ENCODE data around the gene MYO19. TPM values are rescaled to one million over a fixed set of nuclear protein-coding genes. Genes with fewer than 3 reads are reported as not detected.

The MYO19 gene, protein sequence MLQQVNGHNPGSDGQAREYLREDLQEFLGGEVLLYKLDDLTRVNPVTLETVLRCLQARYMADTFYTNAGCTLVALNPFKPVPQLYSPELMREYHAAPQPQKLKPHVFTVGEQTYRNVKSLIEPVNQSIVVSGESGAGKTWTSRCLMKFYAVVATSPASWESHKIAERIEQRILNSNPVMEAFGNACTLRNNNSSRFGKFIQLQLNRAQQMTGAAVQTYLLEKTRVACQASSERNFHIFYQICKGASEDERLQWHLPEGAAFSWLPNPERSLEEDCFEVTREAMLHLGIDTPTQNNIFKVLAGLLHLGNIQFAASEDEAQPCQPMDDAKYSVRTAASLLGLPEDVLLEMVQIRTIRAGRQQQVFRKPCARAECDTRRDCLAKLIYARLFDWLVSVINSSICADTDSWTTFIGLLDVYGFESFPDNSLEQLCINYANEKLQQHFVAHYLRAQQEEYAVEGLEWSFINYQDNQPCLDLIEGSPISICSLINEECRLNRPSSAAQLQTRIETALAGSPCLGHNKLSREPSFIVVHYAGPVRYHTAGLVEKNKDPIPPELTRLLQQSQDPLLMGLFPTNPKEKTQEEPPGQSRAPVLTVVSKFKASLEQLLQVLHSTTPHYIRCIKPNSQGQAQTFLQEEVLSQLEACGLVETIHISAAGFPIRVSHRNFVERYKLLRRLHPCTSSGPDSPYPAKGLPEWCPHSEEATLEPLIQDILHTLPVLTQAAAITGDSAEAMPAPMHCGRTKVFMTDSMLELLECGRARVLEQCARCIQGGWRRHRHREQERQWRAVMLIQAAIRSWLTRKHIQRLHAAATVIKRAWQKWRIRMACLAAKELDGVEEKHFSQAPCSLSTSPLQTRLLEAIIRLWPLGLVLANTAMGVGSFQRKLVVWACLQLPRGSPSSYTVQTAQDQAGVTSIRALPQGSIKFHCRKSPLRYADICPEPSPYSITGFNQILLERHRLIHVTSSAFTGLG
- total RNA-seq, result 20.9 TPM

DNA sequence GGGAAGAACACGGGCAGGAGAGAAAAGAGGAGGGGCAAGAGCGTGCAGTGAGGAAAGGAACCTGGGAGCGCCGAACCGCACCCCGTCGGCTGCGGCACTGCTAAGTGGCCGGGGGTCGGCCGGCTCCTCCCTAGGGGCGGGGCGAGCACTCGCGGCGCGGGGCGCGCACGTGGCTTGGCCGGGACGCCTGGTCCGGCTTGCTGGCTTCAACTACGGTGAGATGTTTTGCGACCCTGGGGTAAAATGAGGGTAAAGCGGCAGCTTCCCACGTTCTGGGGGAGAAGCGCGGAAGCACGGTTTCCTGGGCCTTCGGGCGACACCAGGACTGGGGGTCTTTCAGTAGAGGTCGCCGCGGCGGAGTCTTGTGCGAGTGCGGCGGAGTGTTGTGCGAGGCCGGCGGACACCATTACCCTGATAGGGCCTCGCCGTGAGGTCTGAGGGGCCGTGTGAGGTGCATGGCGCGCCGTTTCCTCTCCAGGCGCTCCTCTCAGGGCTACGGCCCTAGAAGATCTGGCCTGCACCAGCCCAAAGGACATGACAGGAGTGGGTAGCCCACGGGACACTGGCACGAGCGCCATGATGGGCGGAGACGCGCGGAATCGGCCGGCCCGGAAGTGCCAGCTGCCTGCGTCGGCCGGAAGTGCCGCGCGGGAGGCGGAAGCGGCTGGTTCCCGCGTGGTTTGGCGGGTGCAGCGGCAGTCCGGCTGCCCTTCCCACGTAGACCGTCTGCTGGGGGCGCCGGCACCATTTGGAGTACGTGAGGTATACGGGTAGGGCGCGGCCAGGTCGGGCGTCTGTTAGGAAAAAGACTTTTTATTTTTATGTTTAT is at the start of gene MYO19, which contains the start of gene PIGW:
Gene MYO19 (minus strand): TSS at position 29 of the 829 bp plus-strand sequence. CDS start 2,330 bp downstream, outside the sequence.
Gene PIGW (plus strand): TSS at position 148 of the 829 bp plus-strand sequence. CDS start 2,115 bp downstream, outside the sequence.
- H3K4me1 ChIP-seq (ENCODE audit: control insufficient read depth in 3 of 3, insufficient read depth in 3 of 3, low read length in 3 of 3), result peaks cover 12 to 30% (median 14%) of the 10 kb centered on the region in 3 donors
- H3K27ac ChIP-seq (ENCODE audit: low read depth, low read length), result peak within 1 kb of the TSS; percentile 99
- H3K27me3 ChIP-seq (ENCODE audit: control insufficient read depth in 3 of 3, insufficient read depth in 3 of 3, low read length in 3 of 3), result no peaks in the 10 kb centered on the region
- no peaks in the 10 kb centered on the region for H3K9me3 ChIP-seq (ENCODE audit: control insufficient read depth in 3 of 3, low read length in 3 of 3)
- peaks cover 19 to 36% (median 22%) of the 10 kb centered on the region in 3 donors for H3K36me3 ChIP-seq (ENCODE audit: control insufficient read depth in 3 of 3, insufficient read depth in 3 of 3, low read length in 3 of 3)
- H3K4me3 ChIP-seq (ENCODE audit: low read length in 3 of 3), result peak within 1 kb of the TSS; percentile 92 to 99 (median 98)
- peak within 1 kb of the TSS; percentile 97 to 100 (median 99) for H3K9ac ChIP-seq (ENCODE audit: low read depth in 1 of 3, low read length in 3 of 3)

DNA sequence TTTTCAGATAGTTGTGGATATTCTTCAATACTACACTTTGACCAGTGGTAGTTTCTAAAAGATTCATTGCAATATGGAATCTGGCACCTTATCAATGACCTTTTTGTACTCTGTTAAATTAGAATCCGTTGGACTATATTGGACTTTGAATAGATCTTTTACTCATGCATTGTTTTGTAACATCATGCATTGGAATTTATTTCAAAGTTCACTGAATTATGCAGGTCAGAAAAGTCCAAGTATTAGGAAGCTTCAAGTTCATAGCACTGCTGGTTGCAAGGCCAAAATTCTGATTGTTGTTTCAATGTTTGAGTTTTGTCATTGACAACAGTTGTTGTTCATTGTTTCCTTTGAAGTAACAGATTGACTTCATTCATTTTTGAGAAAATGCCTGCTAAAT is 49.1 kb upstream of the MYO19 start:
- Histone ChIP-seq H3K27ac (ENCODE audit: low read depth, low read length) (no peak overlapping the region), H3K4me1 (ENCODE audit: control insufficient read depth in 3 of 3, insufficient read depth in 3 of 3, low read length in 3 of 3) (no peaks in the 10 kb centered on the region), H3K9ac (ENCODE audit: low read depth in 1 of 3, low read length in 3 of 3) (no peak overlapping the region), H3K27me3 (ENCODE audit: control insufficient read depth in 3 of 3, insufficient read depth in 3 of 3, low read length in 3 of 3) (no peaks in the 10 kb centered on the region), H3K36me3 (ENCODE audit: control insufficient read depth in 3 of 3, insufficient read depth in 3 of 3, low read length in 3 of 3) (peaks cover 33 to 63% (median 47%) of the 10 kb centered on the region in 3 donors), H3K4me3 (ENCODE audit: low read length in 3 of 3) (no peak overlapping the region), H3K9me3 (ENCODE audit: control insufficient read depth in 3 of 3, low read length in 3 of 3) (no peaks in the 10 kb centered on the region)

DNA sequence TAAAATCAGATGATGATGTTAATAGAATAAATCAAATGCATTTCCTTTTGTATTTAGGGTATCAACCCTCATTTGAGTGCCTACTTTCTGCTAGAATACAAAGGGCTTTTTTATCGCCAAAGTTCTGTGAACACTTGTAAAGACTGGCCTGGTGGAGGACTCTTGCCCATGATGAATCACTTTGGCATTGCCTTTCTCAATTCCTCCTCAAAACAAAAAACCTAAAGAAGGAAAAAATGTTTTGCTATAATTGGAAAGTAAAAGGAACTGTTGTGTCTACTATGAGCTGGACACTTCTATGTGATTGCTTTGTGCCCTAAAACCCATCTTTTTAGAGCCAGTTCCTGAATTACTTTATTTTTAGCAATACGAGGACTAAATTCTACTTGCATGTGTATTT is 44.0 kb upstream of the MYO19 start:
- peaks cover 24 to 45% (median 41%) of the 10 kb centered on the region in 3 donors for H3K36me3 ChIP-seq (ENCODE audit: control insufficient read depth in 3 of 3, insufficient read depth in 3 of 3, low read length in 3 of 3)
- H3K27me3 ChIP-seq (ENCODE audit: control insufficient read depth in 3 of 3, insufficient read depth in 3 of 3, low read length in 3 of 3), result no peaks in the 10 kb centered on the region
- no peak overlapping the region for H3K4me3 ChIP-seq (ENCODE audit: low read length in 3 of 3)
- no peak overlapping the region for H3K27ac ChIP-seq (ENCODE audit: low read depth, low read length)
- no peaks in the 10 kb centered on the region for H3K4me1 ChIP-seq (ENCODE audit: control insufficient read depth in 3 of 3, insufficient read depth in 3 of 3, low read length in 3 of 3)
- no peaks in the 10 kb centered on the region for H3K9me3 ChIP-seq (ENCODE audit: control insufficient read depth in 3 of 3, low read length in 3 of 3)
- H3K9ac ChIP-seq (ENCODE audit: low read depth in 1 of 3, low read length in 3 of 3), result no peak overlapping the region

DNA sequence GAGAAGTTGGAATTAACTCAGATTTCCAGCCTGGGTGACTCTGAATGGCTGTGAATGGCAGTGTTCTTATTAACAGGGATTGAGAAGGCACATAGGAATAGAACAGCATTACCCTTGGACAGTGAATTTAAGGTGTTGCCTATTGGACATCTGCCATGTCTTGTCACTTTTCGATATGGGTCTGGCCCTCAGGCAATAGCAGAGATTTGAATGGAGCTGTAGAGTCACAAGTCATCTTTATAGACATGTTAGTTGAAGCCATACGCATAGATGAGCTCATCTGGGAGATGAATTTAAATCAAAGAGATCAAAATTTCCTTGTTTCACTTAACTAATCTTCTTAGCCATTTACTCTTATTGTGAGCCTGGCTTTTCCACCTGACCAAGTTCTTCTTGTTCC is 42.1 kb upstream of the MYO19 start:
- Histone ChIP-seq H3K27me3 (ENCODE audit: control insufficient read depth in 3 of 3, insufficient read depth in 3 of 3, low read length in 3 of 3) (no peaks in the 10 kb centered on the region), H3K9ac (ENCODE audit: low read depth in 1 of 3, low read length in 3 of 3) (no peak overlapping the region), H3K36me3 (ENCODE audit: control insufficient read depth in 3 of 3, insufficient read depth in 3 of 3, low read length in 3 of 3) (peaks cover 21 to 41% (median 38%) of the 10 kb centered on the region in 3 donors), H3K4me1 (ENCODE audit: control insufficient read depth in 3 of 3, insufficient read depth in 3 of 3, low read length in 3 of 3) (no peaks in the 10 kb centered on the region), H3K9me3 (ENCODE audit: control insufficient read depth in 3 of 3, low read length in 3 of 3) (no peaks in the 10 kb centered on the region), H3K4me3 (ENCODE audit: low read length in 3 of 3) (no peak overlapping the region), H3K27ac (ENCODE audit: low read depth, low read length) (no peak overlapping the region)

DNA sequence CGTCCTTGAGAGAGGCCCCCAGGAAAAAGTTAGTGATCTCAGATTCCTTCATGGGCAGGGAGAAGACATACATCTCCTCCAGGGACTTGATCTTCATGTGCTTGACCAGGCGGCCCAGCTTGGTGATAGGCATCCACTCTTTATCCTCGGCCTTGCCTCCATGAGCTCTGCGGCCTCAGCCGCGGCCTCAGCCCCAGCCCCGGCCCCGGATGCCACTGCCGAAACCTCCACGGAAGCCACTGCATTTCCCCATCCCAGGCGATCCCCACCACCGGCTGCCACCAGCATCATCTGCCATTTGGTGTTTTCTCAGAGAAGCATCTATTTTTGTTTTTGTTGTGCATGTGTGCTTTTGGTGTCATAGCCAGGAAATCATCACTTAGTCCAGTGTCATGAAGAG is 40.4 kb upstream of the MYO19 start:
- H3K9me3 ChIP-seq (ENCODE audit: control insufficient read depth in 3 of 3, low read length in 3 of 3), result no peaks in the 10 kb centered on the region
- H3K4me3 ChIP-seq (ENCODE audit: low read length in 3 of 3), result no peak overlapping the region
- peaks cover 17 to 43% (median 37%) of the 10 kb centered on the region in 3 donors for H3K36me3 ChIP-seq (ENCODE audit: control insufficient read depth in 3 of 3, insufficient read depth in 3 of 3, low read length in 3 of 3)
- no peak overlapping the region for H3K9ac ChIP-seq (ENCODE audit: low read depth in 1 of 3, low read length in 3 of 3)
- no peaks in the 10 kb centered on the region for H3K4me1 ChIP-seq (ENCODE audit: control insufficient read depth in 3 of 3, insufficient read depth in 3 of 3, low read length in 3 of 3)
- no peaks in the 10 kb centered on the region for H3K27me3 ChIP-seq (ENCODE audit: control insufficient read depth in 3 of 3, insufficient read depth in 3 of 3, low read length in 3 of 3)
- H3K27ac ChIP-seq (ENCODE audit: low read depth, low read length), result no peak overlapping the region

DNA sequence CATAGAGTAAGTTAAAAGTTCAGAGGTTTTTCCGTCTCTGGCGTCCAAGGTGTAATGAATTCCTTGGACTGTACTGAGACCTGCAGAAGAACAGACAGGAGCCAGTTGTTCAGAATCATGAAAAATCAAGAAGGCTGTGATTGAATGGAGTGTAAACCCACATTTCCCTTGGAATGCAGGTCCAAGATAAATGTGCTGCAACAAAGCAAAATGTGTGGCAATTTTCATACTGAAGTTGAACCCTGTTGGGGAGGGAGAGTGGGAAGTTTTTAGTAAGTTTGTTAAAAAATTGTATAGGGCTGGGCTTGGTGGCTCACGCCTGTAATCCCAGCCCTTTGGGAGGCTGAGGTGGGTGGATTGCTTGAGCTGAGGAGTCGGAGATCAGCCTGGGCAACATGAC is 31.4 kb upstream of the MYO19 start:
- no peak overlapping the region for H3K27ac ChIP-seq (ENCODE audit: low read depth, low read length)
- peaks cover 19 to 45% (median 39%) of the 10 kb centered on the region in 3 donors for H3K36me3 ChIP-seq (ENCODE audit: control insufficient read depth in 3 of 3, insufficient read depth in 3 of 3, low read length in 3 of 3)
- no peak overlapping the region for H3K4me3 ChIP-seq (ENCODE audit: low read length in 3 of 3)
- no peaks in the 10 kb centered on the region for H3K9me3 ChIP-seq (ENCODE audit: control insufficient read depth in 3 of 3, low read length in 3 of 3)
- H3K9ac ChIP-seq (ENCODE audit: low read depth in 1 of 3, low read length in 3 of 3), result no peak overlapping the region
- H3K4me1 ChIP-seq (ENCODE audit: control insufficient read depth in 3 of 3, insufficient read depth in 3 of 3, low read length in 3 of 3), result no peaks in the 10 kb centered on the region
- H3K27me3 ChIP-seq (ENCODE audit: control insufficient read depth in 3 of 3, insufficient read depth in 3 of 3, low read length in 3 of 3), result no peaks in the 10 kb centered on the region

DNA sequence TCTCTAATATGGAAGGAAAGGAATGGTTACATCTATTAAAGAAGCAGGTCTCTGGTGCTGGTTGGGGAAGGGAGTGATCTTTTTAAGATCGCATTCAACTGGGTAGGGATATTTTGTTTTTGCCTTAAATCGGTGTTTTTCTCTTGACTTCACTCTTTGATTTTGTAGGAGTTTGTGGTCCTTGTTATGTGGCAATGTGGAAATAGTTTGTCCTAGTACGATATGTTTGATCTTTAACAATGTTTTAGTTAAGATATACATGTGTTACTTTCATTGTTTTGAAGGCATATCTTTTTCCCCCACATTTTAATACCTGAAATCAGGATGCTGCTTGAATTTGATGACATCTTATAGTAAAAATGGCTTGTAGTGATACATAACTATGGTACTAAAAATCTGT is 18.8 kb upstream of the MYO19 start:
- Histone ChIP-seq H3K4me1 (ENCODE audit: control insufficient read depth in 3 of 3, insufficient read depth in 3 of 3, low read length in 3 of 3) (no peaks in the 10 kb centered on the region), H3K9me3 (ENCODE audit: control insufficient read depth in 3 of 3, low read length in 3 of 3) (no peaks in the 10 kb centered on the region), H3K27me3 (ENCODE audit: control insufficient read depth in 3 of 3, insufficient read depth in 3 of 3, low read length in 3 of 3) (no peaks in the 10 kb centered on the region), H3K4me3 (ENCODE audit: low read length in 3 of 3) (no peak overlapping the region), H3K36me3 (ENCODE audit: control insufficient read depth in 3 of 3, insufficient read depth in 3 of 3, low read length in 3 of 3) (peaks cover 8 to 25% (median 14%) of the 10 kb centered on the region in 3 donors), H3K27ac (ENCODE audit: low read depth, low read length) (no peak overlapping the region), H3K9ac (ENCODE audit: low read depth in 1 of 3, low read length in 3 of 3) (no peak overlapping the region)

DNA sequence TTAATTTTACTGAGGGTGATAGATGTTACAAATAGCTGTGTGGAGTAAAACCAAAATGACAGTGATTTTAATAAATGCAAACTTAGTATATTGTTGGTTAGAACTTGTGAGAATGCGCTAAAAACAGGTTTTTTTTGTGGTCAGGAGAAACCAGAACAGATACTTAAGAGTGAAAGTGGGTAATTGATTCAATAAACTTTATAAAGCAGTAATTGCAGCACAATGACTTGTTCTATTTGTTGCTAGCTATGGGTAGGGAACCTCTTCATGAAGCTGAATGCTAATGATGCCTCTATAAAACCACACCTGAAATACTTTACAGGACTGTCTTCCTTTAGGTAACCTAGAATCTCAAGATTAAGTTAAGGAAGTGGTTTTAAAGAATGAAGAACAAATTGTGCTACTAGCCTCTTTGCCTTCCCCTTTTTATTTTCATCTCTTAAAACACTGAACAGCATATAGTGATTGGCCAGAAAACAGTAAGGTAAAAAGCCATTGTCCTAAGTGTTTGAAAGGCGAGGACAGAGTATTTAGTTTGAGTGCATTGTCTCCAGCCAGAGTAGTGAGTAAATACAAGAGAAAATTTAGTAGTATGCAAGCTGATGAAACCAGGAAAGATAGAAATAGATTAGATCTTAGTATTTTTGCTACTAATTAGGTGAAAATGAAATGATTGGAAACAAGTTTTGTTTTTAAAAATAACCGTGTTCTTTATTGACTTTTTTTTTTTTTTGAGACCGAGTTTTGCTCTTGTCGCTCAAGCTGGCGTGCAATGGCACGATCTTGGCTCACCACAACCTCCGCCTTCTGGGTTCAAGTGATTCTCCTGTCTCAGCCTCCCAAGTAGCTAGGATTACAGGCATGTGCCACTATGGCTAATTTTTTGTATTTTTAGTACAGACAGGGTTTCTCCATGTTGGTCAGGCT is 16.1 kb upstream of the MYO19 start:
- H3K9me3 ChIP-seq (ENCODE audit: control insufficient read depth in 3 of 3, low read length in 3 of 3), result no peaks in the 10 kb centered on the region
- H3K27ac ChIP-seq (ENCODE audit: low read depth, low read length), result no peak overlapping the region
- H3K36me3 ChIP-seq (ENCODE audit: control insufficient read depth in 3 of 3, insufficient read depth in 3 of 3, low read length in 3 of 3), result peaks cover 2 to 5% (median 5%) of the 10 kb centered on the region in 3 donors
- H3K9ac ChIP-seq (ENCODE audit: low read depth in 1 of 3, low read length in 3 of 3), result no peak overlapping the region
- peaks cover 24 to 26% (median 25%) of the 10 kb centered on the region in 3 donors for H3K4me1 ChIP-seq (ENCODE audit: control insufficient read depth in 3 of 3, insufficient read depth in 3 of 3, low read length in 3 of 3)
- no peak overlapping the region for H3K4me3 ChIP-seq (ENCODE audit: low read length in 3 of 3)
- H3K27me3 ChIP-seq (ENCODE audit: control insufficient read depth in 3 of 3, insufficient read depth in 3 of 3, low read length in 3 of 3), result no peaks in the 10 kb centered on the region
